ENCODE results near the gene SLC40A1. TPM values are rescaled to one million over a fixed set of nuclear protein-coding genes. Genes with fewer than 3 reads are reported as not detected.

SLC40A1 gene
- total and polyA plus RNA-seq, 2 of the 13 experiments (the other 11 are each of a cell fraction or from before 2014, with no cell fraction given) = 10.6 to 24.9 TPM

DNA sequence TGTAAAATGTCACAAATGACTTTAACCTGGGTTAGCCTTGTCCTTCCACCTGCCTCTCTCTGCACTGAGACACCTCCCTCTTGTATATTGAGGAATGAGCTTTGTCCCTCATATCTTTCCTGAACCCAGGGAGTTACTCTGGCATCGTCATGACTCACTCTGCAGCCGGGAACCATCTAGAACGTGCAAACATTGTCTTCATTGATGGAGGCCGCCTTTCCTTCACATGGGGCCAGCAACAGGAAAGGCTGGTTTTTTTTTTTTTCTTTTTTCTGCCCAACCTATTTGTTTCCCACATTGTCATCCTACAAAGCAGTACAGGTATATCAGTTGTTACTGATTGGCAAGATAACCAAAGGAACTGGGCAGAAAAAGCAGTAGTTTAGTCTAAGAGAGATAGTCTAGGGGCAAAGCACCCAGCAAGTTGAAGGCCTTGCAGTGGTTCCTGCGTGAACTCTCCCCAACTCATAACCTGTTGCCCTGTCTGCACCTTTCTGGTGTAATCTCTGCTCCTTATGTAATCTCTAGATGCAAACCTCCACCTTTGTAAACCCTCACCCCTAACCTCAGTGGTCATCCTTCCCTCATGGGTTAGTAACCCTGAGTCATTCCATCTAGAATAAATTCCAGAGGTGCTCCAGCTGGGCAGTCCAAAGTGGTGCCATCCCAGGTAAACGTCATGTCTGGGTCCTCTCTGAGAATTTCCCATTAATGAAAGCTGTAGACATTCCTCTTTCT is 38.3 kb downstream of the SLC40A1 start (continued):
- TF ChIP-seq SP4 (CRISPR knock-in tag; IDR thresholded peaks at IDR 0.05) (no peak), HDAC2 (CRISPR knock-in tag; IDR thresholded peaks at IDR 0.05) (0 out of 2 replicates have a peak, but pooled peaks have one; percentile 45), EZH2 (conservative IDR thresholded peaks at IDR 0.05; ENCODE audit: low read depth, low read length) (no peak), NR2F6 (IDR thresholded peaks at IDR 0.05) (no peak), NR2F6 (CRISPR knock-in tag; IDR thresholded peaks at IDR 0.05) (no peak), DNMT3B (CRISPR knock-in tag; conservative IDR thresholded peaks at IDR 0.05) (0 out of 2 replicates have a peak, but pooled peaks have one; percentile 48), ZNF589 (CRISPR knock-in tag; conservative IDR thresholded peaks at IDR 0.05) (no peak), RFXAP (CRISPR knock-in tag; IDR thresholded peaks at IDR 0.05; ENCODE audit: borderline replicate concordance) (no peak), HNRNPUL1 (IDR thresholded peaks at IDR 0.05; ENCODE audit: low read depth, low read length) (no peak), MIER2 (CRISPR knock-in tag; IDR thresholded peaks at IDR 0.05) (peak; percentile 57; the same call in 1 of the 2 replicates), ZNF224 (CRISPR knock-in tag; IDR thresholded peaks at IDR 0.05) (no peak), CHD2 (IDR thresholded peaks at IDR 0.05; ENCODE audit: low read depth, low read length) (no peak), SNRNP70 (IDR thresholded peaks at IDR 0.05; ENCODE audit: low read depth, low read length) (no peak), KDM3A (CRISPR knock-in tag; IDR thresholded peaks at IDR 0.05; ENCODE audit: low read depth) (no peak), EED (CRISPR knock-in tag; IDR thresholded peaks at IDR 0.05) (no peak), RELA (CRISPR knock-in tag; IDR thresholded peaks at IDR 0.05) (no peak), ZBTB1 (CRISPR knock-in tag; IDR thresholded peaks at IDR 0.05; ENCODE audit: borderline replicate concordance) (no peak), ZNF724P (CRISPR knock-in tag; IDR thresholded peaks at IDR 0.05; ENCODE audit: borderline replicate concordance) (no peak)
- TF ChIP-seq, protein P1, sequence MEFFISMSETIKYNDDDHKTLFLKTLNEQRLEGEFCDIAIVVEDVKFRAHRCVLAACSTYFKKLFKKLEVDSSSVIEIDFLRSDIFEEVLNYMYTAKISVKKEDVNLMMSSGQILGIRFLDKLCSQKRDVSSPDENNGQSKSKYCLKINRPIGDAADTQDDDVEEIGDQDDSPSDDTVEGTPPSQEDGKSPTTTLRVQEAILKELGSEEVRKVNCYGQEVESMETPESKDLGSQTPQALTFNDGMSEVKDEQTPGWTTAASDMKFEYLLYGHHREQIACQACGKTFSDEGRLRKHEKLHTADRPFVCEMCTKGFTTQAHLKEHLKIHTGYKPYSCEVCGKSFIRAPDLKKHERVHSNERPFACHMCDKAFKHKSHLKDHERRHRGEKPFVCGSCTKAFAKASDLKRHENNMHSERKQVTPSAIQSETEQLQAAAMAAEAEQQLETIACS (CRISPR knock-in tag; IDR thresholded peaks at IDR 0.05) = no peak
- TF ChIP-seq, protein P2, sequence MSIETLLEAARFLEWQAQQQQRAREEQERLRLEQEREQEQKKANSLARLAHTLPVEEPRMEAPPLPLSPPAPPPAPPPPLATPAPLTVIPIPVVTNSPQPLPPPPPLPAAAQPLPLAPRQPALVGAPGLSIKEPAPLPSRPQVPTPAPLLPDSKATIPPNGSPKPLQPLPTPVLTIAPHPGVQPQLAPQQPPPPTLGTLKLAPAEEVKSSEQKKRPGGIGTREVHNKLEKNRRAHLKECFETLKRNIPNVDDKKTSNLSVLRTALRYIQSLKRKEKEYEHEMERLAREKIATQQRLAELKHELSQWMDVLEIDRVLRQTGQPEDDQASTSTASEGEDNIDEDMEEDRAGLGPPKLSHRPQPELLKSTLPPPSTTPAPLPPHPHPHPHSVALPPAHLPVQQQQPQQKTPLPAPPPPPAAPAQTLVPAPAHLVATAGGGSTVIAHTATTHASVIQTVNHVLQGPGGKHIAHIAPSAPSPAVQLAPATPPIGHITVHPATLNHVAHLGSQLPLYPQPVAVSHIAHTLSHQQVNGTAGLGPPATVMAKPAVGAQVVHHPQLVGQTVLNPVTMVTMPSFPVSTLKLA (IDR thresholded peaks at IDR 0.05) = no peak
- TF ChIP-seq, protein P3, sequence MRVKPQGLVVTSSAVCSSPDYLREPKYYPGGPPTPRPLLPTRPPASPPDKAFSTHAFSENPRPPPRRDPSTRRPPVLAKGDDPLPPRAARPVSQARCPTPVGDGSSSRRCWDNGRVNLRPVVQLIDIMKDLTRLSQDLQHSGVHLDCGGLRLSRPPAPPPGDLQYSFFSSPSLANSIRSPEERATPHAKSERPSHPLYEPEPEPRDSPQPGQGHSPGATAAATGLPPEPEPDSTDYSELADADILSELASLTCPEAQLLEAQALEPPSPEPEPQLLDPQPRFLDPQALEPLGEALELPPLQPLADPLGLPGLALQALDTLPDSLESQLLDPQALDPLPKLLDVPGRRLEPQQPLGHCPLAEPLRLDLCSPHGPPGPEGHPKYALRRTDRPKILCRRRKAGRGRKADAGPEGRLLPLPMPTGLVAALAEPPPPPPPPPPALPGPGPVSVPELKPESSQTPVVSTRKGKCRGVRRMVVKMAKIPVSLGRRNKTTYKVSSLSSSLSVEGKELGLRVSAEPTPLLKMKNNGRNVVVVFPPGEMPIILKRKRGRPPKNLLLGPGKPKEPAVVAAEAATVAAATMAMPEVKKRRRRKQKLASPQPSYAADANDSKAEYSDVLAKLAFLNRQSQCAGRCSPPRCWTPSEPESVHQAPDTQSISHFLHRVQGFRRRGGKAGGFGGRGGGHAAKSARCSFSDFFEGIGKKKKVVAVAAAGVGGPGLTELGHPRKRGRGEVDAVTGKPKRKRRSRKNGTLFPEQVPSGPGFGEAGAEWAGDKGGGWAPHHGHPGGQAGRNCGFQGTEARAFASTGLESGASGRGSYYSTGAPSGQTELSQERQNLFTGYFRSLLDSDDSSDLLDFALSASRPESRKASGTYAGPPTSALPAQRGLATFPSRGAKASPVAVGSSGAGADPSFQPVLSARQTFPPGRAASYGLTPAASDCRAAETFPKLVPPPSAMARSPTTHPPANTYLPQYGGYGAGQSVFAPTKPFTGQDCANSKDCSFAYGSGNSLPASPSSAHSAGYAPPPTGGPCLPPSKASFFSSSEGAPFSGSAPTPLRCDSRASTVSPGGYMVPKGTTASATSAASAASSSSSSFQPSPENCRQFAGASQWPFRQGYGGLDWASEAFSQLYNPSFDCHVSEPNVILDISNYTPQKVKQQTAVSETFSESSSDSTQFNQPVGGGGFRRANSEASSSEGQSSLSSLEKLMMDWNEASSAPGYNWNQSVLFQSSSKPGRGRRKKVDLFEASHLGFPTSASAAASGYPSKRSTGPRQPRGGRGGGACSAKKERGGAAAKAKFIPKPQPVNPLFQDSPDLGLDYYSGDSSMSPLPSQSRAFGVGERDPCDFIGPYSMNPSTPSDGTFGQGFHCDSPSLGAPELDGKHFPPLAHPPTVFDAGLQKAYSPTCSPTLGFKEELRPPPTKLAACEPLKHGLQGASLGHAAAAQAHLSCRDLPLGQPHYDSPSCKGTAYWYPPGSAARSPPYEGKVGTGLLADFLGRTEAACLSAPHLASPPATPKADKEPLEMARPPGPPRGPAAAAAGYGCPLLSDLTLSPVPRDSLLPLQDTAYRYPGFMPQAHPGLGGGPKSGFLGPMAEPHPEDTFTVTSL (CRISPR knock-in tag; IDR thresholded peaks at IDR 0.05; ENCODE audit: borderline replicate concordance) = peak; percentile 30; the same call in 1 of the 2 replicates
- TF ChIP-seq, protein P4, sequence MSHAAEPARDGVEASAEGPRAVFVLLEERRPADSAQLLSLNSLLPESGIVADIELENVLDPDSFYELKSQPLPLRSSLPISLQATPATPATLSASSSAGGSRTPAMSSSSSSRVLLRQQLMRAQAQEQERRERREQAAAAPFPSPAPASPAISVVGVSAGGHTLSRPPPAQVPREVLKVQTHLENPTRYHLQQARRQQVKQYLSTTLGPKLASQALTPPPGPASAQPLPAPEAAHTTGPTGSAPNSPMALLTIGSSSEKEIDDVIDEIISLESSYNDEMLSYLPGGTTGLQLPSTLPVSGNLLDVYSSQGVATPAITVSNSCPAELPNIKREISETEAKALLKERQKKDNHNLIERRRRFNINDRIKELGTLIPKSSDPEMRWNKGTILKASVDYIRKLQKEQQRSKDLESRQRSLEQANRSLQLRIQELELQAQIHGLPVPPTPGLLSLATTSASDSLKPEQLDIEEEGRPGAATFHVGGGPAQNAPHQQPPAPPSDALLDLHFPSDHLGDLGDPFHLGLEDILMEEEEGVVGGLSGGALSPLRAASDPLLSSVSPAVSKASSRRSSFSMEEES (CRISPR knock-in tag; IDR thresholded peaks at IDR 0.05) = peak; percentile 54
